ENCODE data around the gene TREH. TPM values are rescaled to one million over a fixed set of nuclear protein-coding genes. Genes with fewer than 3 reads are reported as not detected.

The TREH gene
- total RNA-seq, 1 experiment from 2014 or later = not detected

- ChIA-PET CTCF (no interaction called here), POLR2A (ENCODE audit: low non-redundant PET) (no interaction called here)
- Histone ChIP-seq H3K27ac (ENCODE audit: low read depth, low read length, poor library complexity, severe bottlenecking) (no peak overlapping the region), H3K27me3 (replicated peaks; ENCODE audit: insufficient read depth, low read depth, low read length, poor library complexity) (no peaks in the 10 kb centered on the region), H3K4me3 (ENCODE audit: low read depth, low read length, poor library complexity, severe bottlenecking) (no peak overlapping the region), H3K9me3 (ENCODE audit: low read depth, low read length, poor library complexity, severe bottlenecking) (no peaks in the 10 kb centered on the region), H3K36me3 (ENCODE audit: insufficient read depth, low read length, poor library complexity, severe bottlenecking) (no peaks in the 10 kb centered on the region), H3K4me1 (ENCODE audit: insufficient read depth, low read length, poor library complexity, severe bottlenecking) (peaks cover 10% of the 10 kb centered on the region)
- BruUV-seq (replicated peaks) = no TSS peak
- intact Hi-C loops (cut with micrococcal nuclease; ENCODE audit: unreplicated experiment) = no loop called here
- TF ChIP-seq EZH2 (IDR thresholded peaks at IDR 0.05; ENCODE audit: borderline replicate concordance, low read depth, low read length, poor library complexity, severe bottlenecking) = no peak
- TF ChIP-seq CTCF (conservative IDR thresholded peaks at IDR 0.05; ENCODE audit: low read depth, low read length) = no peak
- DNase-seq (ENCODE audit: low spot score) = no peak
Measured at GRCh38 chr11:118703563-118704106, 24.2 kb upstream of the TREH start.

- POLR2A ChIA-PET (ENCODE audit: low non-redundant PET) = no interaction called here
Measured at GRCh38 chr11:118699506-118700220, 20.2 kb upstream of the TREH start.

GRCh38 chr11:118697346-118697745 lies 17.9 kb upstream of the TREH start:
- Histone ChIP-seq H3K4me1 (ENCODE audit: insufficient read depth, low read length, poor library complexity, severe bottlenecking) (no peaks in the 10 kb centered on the region), H3K27me3 (replicated peaks; ENCODE audit: insufficient read depth, low read depth, low read length, poor library complexity) (no peaks in the 10 kb centered on the region), H3K4me3 (ENCODE audit: low read depth, low read length, poor library complexity, severe bottlenecking) (no peak overlapping the region), H3K27ac (ENCODE audit: low read depth, low read length, poor library complexity, severe bottlenecking) (no peak overlapping the region), H3K36me3 (ENCODE audit: insufficient read depth, low read length, poor library complexity, severe bottlenecking) (no peaks in the 10 kb centered on the region), H3K9me3 (ENCODE audit: low read depth, low read length, poor library complexity, severe bottlenecking) (no peaks in the 10 kb centered on the region)
- BruUV-seq (replicated peaks) = no TSS peak
- ChIA-PET CTCF (interaction anchor here (0.6 kb wide), 2 partner anchors 36 to 48 kb away, joined by 5 read pairs; no protein-coding TSS in a partner anchor), POLR2A (ENCODE audit: low non-redundant PET) (no interaction called here)
- intact Hi-C loops (cut with micrococcal nuclease; ENCODE audit: unreplicated experiment) = no loop called here
- no peak for DNase-seq (ENCODE audit: low spot score)
- TF ChIP-seq CTCF (conservative IDR thresholded peaks at IDR 0.05; ENCODE audit: low read depth, low read length) (no peak), EZH2 (IDR thresholded peaks at IDR 0.05; ENCODE audit: borderline replicate concordance, low read depth, low read length, poor library complexity, severe bottlenecking) (no peak)

More at GRCh38 chr11:118699506-118700220, 20.2 kb upstream of the TREH start:
- BruUV-seq (replicated peaks) = no TSS peak
- CTCF ChIA-PET = no interaction called here
- no peak for DNase-seq (ENCODE audit: low spot score)
- H3K4me3 ChIP-seq (ENCODE audit: low read depth, low read length, poor library complexity, severe bottlenecking) = no peak overlapping the region
- no peaks in the 10 kb centered on the region for H3K36me3 ChIP-seq (ENCODE audit: insufficient read depth, low read length, poor library complexity, severe bottlenecking)
- H3K9me3 ChIP-seq (ENCODE audit: low read depth, low read length, poor library complexity, severe bottlenecking) = no peaks in the 10 kb centered on the region
- TF ChIP-seq CTCF (conservative IDR thresholded peaks at IDR 0.05; ENCODE audit: low read depth, low read length) (no peak), EZH2 (IDR thresholded peaks at IDR 0.05; ENCODE audit: borderline replicate concordance, low read depth, low read length, poor library complexity, severe bottlenecking) (no peak)
- H3K27me3 ChIP-seq (replicated peaks; ENCODE audit: insufficient read depth, low read depth, low read length, poor library complexity) = no peaks in the 10 kb centered on the region
- intact Hi-C loops (cut with micrococcal nuclease; ENCODE audit: unreplicated experiment) = no loop called here
- H3K4me1 ChIP-seq (ENCODE audit: insufficient read depth, low read length, poor library complexity, severe bottlenecking) = no peaks in the 10 kb centered on the region
- H3K27ac ChIP-seq (ENCODE audit: low read depth, low read length, poor library complexity, severe bottlenecking) = no peak overlapping the region

All from A673 (cell line).